ENCODE results near the gene IER5L. TPM values are rescaled to one million over a fixed set of nuclear protein-coding genes. Genes with fewer than 3 reads are reported as not detected.

The IER5L gene
- total and polyA plus RNA-seq, 12 donors, result 0.46 to 168 (median 18.6) TPM

DNA sequence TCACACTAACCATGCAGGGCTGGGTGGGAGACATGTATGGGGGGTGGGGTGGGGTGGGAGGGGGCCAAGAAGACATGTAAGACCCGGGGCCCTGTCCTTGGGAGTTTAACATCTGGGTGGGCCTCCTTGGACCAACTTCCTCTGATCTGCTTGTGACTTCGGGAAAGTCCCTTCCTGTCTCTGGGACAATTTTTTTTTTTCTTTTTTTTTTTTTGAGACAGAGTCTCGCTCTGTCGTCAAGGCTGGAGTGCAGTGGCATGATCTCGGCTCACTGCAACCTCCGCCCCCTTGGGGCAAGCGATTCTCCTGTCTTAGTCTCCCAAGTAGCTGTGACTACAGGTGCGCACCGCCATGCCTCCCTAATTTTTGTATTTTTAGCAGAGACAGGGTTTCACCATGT lies 23.8 kb upstream of the IER5L start:
- H3K27ac ChIP-seq, result no peak overlapping the region
- H3K27me3 ChIP-seq, result no peaks in the 10 kb centered on the region
- H3K4me1 ChIP-seq (replicated peaks in 1 of 2), result peaks cover 0 to 5% of the 10 kb centered on the region in 2 donors
- intact Hi-C loops (cut with DNase I), result no loop called here
- H3K9me3 ChIP-seq (replicated peaks in 1 of 3), result no peaks in the 10 kb centered on the region
- WGBS, 4 donors, result 49 to 63% (median 55%) methylated on average over 9 of the region's 9 CpGs
- H3K4me3 ChIP-seq, result no peak overlapping the region
- no peak for TF ChIP-seq POLR2A (IDR thresholded peaks at IDR 0.05)
- TF ChIP-seq, protein P1, sequence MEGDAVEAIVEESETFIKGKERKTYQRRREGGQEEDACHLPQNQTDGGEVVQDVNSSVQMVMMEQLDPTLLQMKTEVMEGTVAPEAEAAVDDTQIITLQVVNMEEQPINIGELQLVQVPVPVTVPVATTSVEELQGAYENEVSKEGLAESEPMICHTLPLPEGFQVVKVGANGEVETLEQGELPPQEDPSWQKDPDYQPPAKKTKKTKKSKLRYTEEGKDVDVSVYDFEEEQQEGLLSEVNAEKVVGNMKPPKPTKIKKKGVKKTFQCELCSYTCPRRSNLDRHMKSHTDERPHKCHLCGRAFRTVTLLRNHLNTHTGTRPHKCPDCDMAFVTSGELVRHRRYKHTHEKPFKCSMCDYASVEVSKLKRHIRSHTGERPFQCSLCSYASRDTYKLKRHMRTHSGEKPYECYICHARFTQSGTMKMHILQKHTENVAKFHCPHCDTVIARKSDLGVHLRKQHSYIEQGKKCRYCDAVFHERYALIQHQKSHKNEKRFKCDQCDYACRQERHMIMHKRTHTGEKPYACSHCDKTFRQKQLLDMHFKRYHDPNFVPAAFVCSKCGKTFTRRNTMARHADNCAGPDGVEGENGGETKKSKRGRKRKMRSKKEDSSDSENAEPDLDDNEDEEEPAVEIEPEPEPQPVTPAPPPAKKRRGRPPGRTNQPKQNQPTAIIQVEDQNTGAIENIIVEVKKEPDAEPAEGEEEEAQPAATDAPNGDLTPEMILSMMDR (IDR thresholded peaks at IDR 0.05), result no peak
- H3K36me3 ChIP-seq (replicated peaks in 1 of 2), result no peaks in the 10 kb centered on the region
- DNase-seq, result no peak

DNA sequence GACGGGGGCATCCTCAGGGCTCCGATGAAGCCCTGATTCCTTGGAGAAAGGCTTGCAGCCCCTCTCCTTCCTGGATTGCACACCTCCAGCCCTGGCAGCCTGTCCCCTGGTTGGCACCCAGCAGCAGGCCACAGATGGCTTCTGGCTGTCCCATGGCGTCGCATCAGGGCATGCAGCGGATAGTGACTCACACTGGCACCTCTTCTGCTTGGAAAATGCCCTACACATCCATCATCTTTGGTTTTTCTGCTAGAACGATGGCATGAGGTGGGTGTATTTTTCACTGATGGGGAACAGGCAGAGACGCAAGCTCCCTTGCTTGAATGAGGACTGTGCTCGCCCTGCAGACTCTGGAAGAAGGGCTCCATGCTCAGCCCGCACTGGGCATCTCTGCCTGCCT lies 23.2 kb upstream of the IER5L start:
- no peaks in the 10 kb centered on the region for H3K27me3 ChIP-seq
- H3K4me1 ChIP-seq (replicated peaks in 1 of 2), result peaks cover 0 to 5% of the 10 kb centered on the region in 2 donors
- H3K9me3 ChIP-seq (replicated peaks in 1 of 3), result no peaks in the 10 kb centered on the region
- TF ChIP-seq POLR2A (IDR thresholded peaks at IDR 0.05), result no peak
- TF ChIP-seq, protein P1 (IDR thresholded peaks at IDR 0.05), result no peak
- 65 to 71% (median 67%) methylated on average over 6 to 9 of the region's 9 CpGs for WGBS, 4 donors
- no peaks in the 10 kb centered on the region for H3K36me3 ChIP-seq (replicated peaks in 1 of 2)
- intact Hi-C loops (cut with DNase I), result no loop called here
- no peak overlapping the region for H3K4me3 ChIP-seq
- H3K27ac ChIP-seq, result no peak overlapping the region
- peak in 1 of 7 donors; percentile 41 for DNase-seq

DNA sequence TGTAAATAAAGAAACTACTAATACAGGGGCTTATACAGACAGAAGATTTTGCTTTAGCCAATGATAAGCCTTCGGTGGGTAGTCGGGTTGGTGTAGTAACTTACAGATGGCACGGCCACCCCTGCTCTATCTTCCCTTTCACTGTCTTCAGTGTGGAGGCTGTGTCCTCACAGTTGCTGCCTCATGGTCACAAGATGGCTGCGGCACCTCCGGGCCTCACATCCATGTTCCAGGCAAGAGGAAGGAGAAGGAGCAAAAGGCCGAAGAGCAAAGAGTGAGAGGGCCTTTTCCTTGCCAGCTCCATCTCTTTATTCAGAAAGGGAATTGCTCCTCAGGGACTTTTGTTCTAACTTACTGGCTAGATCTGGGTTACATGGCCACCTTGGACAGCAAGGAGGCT lies 22.2 kb upstream of the IER5L start:
- no peak for DNase-seq
- TF ChIP-seq, protein P1 (IDR thresholded peaks at IDR 0.05), result no peak
- TF ChIP-seq POLR2A (IDR thresholded peaks at IDR 0.05), result no peak
- Histone ChIP-seq H3K27ac (no peak overlapping the region), H3K36me3 (replicated peaks in 1 of 2) (no peaks in the 10 kb centered on the region), H3K9me3 (replicated peaks in 1 of 3) (no peaks in the 10 kb centered on the region), H3K27me3 (no peaks in the 10 kb centered on the region), H3K4me3 (no peak overlapping the region), H3K4me1 (replicated peaks in 1 of 2) (peaks cover 0 to 5% of the 10 kb centered on the region in 2 donors)
- intact Hi-C loops (cut with DNase I), result no loop called here
- 94 to 96% (median 96%) methylated on average over 6 of the region's 6 CpGs for WGBS, 4 donors

DNA sequence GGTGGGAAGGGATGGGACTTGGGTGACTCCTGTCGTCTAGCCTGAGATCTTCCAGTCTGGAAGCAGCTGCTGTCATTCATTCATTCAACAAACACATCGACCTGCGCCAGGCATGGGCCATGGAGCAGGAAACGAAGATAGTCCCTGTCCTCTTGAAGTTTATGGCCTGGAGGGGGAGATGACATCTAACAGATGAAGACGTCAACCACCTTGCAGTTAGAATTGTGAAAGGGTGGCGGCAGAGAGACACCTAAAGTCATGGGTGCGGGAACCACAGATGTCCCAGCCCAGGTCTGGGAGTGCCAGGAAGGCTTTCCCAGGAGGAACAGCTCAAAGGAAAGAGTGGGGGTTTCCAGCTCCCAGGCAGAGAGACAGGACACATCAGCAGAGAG lies 21.0 kb upstream of the IER5L start:
- 79 to 81% (median 80%) methylated on average over 6 to 7 of the region's 7 CpGs for WGBS, 4 donors
- no peaks in the 10 kb centered on the region for H3K27me3 ChIP-seq
- intact Hi-C loops (cut with DNase I), result no loop called here
- no peaks in the 10 kb centered on the region for H3K9me3 ChIP-seq (replicated peaks in 1 of 3)
- H3K4me3 ChIP-seq, result no peak overlapping the region
- DNase-seq, result no peak
- peaks cover 0 to 5% of the 10 kb centered on the region in 2 donors for H3K4me1 ChIP-seq (replicated peaks in 1 of 2)
- no peaks in the 10 kb centered on the region for H3K36me3 ChIP-seq (replicated peaks in 1 of 2)
- TF ChIP-seq POLR2A (IDR thresholded peaks at IDR 0.05), result no peak
- TF ChIP-seq, protein P1 (IDR thresholded peaks at IDR 0.05), result no peak
- peak overlapping the region in 3 of 5 donors; percentile 0 to 85 (median 74) for H3K27ac ChIP-seq
